B cell (primary cell): ENCODE data around the gene UPK2.

Experiments used
- CTCF ChIP-seq: fragments of 200-600 bp; IDR thresholded peaks from one replicate; pipeline ENCODE4 v1.8.0; 2022; ENCODE audit warnings: antibody characterized with exemption, mild to moderate bottlenecking
- EZH2 ChIP-seq: IDR thresholded peaks from 2 replicates; pipeline ENCODE4 v1.6.1; 2012; ENCODE audit warnings: borderline replicate concordance, low read depth, mild to moderate bottlenecking, moderate library complexity, low read length; ENCODE audit not compliant: insufficient read depth, poor library complexity, severe bottlenecking

GRCh38 chr11:118980191-118980881 lies 24.2 kb downstream of the UPK2 start:
- TF ChIP-seq CTCF = no peak
- no peak for TF ChIP-seq EZH2
